ENCODE measurements around the gene FBXO48.

FBXO48 gene

GRCh38 chr2:68512966-68513365, 45.9 kb upstream of the FBXO48 start:
- H3K9me3 ChIP-seq (ENCODE audit: control insufficient read depth, insufficient read depth, low read depth, low read length), result no peaks in the 10 kb centered on the region
- no peak overlapping the region for H3K4me3 ChIP-seq (ENCODE audit: low read depth, low read length)
- POLR2A ChIA-PET, result no interaction called here
- H3K27ac ChIP-seq (ENCODE audit: extremely low read depth, low read depth, low read length), result no peak overlapping the region
- no peaks in the 10 kb centered on the region for H3K4me1 ChIP-seq (ENCODE audit: control insufficient read depth, insufficient read depth, low read length)
- no peaks in the 10 kb centered on the region for H3K36me3 ChIP-seq (ENCODE audit: control insufficient read depth in 2 of 2, insufficient read depth in 1 of 2, low read length in 2 of 2)
- CTCF ChIA-PET, result interaction anchor here (0.7 to 1.4 kb wide), 2 partner anchors 50 to 83 kb away, joined by 3 to 5 read pairs; no protein-coding TSS in a partner anchor
- TF ChIP-seq ZNF211 (tag by site-specific recombination; IDR thresholded peaks at IDR 0.05; ENCODE audit: low read depth), result no peak
- no peak for TF ChIP-seq ZNF174 (tag by site-specific recombination; IDR thresholded peaks at IDR 0.05)
- TF ChIP-seq BCL11B (tag by site-specific recombination; IDR thresholded peaks at IDR 0.05; ENCODE audit: low read depth), result no peak
- TF ChIP-seq, protein P1, sequence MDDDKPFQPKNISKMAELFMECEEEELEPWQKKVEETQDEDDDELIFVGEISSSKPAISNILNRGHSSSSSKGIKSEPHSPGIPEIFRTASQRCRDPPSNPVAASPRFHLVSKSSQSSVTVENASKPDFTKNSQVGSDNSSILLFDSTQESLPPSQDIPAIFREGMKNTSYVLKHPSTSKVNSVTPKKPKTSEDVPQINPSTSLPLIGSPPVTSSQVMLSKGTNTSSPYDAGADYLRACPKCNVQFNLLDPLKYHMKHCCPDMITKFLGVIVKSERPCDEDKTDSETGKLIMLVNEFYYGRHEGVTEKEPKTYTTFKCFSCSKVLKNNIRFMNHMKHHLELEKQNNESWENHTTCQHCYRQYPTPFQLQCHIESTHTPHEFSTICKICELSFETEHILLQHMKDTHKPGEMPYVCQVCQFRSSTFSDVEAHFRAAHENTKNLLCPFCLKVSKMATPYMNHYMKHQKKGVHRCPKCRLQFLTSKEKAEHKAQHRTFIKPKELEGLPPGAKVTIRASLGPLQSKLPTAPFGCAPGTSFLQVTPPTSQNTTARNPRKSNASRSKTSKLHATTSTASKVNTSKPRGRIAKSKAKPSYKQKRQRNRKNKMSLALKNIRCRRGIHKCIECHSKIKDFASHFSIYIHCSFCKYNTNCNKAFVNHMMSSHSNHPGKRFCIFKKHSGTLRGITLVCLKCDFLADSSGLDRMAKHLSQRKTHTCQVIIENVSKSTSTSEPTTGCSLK (tag by site-specific recombination; IDR thresholded peaks at IDR 0.05), result no peak
- no peak for TF ChIP-seq ZNF366 (tag by site-specific recombination; conservative IDR thresholded peaks at IDR 0.05)
- TF ChIP-seq ZNF660 (tag by site-specific recombination; IDR thresholded peaks at IDR 0.05), result no peak

DNA sequence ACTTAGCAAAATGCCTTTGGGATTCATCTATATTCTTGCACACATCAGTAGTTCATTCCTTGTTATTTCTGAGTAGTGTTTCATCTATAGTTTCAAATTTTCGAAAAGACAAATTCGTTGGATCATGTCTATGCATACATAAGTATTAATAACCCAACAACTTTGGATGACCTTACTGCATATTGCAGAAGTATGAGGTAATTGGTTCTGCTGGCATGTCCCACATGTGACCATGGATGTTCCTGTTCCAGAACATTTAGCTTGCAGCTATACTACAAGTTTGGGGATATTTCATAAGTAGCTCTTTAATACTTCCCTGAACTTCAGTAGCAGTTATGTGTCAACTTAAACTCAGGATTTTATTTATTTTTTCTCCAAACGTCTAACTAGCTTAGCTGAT, 45.2 kb upstream of the FBXO48 start:
- POLR2A ChIA-PET, result no interaction called here
- Histone ChIP-seq H3K36me3 (ENCODE audit: control insufficient read depth in 2 of 2, insufficient read depth in 1 of 2, low read length in 2 of 2) (no peaks in the 10 kb centered on the region), H3K4me1 (ENCODE audit: control insufficient read depth, insufficient read depth, low read length) (no peaks in the 10 kb centered on the region), H3K9me3 (ENCODE audit: control insufficient read depth, insufficient read depth, low read depth, low read length) (no peaks in the 10 kb centered on the region), H3K4me3 (ENCODE audit: low read depth, low read length) (no peak overlapping the region), H3K27ac (ENCODE audit: extremely low read depth, low read depth, low read length) (no peak overlapping the region)
- TF ChIP-seq GLI2 (tag by site-specific recombination; IDR thresholded peaks at IDR 0.05; ENCODE audit: borderline replicate concordance, low read depth), result no peak
- no peak for TF ChIP-seq ZNF157 (tag by site-specific recombination; IDR thresholded peaks at IDR 0.05)
- no peak for TF ChIP-seq ZNF211 (tag by site-specific recombination; IDR thresholded peaks at IDR 0.05; ENCODE audit: low read depth)
- no peak for TF ChIP-seq ZNF202 (tag by site-specific recombination; IDR thresholded peaks at IDR 0.05; ENCODE audit: borderline replicate concordance)
- no peak for TF ChIP-seq ZNF521 (tag by site-specific recombination; IDR thresholded peaks at IDR 0.05)
- TF ChIP-seq ZNF404 (tag by site-specific recombination; IDR thresholded peaks at IDR 0.05), result no peak
- no peak for TF ChIP-seq HIC1 (tag by site-specific recombination; IDR thresholded peaks at IDR 0.05)
- TF ChIP-seq ZNF76 (tag by site-specific recombination; IDR thresholded peaks at IDR 0.05; ENCODE audit: borderline replicate concordance, low read depth), result no peak
- no peak for TF ChIP-seq MEIS1 (CRISPR knock-in tag; IDR thresholded peaks at IDR 0.05; ENCODE audit: borderline replicate concordance)
- TF ChIP-seq ZNF580 (tag by site-specific recombination; IDR thresholded peaks at IDR 0.05), result no peak
- TF ChIP-seq ZNF677 (tag by site-specific recombination; IDR thresholded peaks at IDR 0.05), result no peak
- TF ChIP-seq ZNF561 (tag by site-specific recombination; IDR thresholded peaks at IDR 0.05; ENCODE audit: borderline replicate concordance), result no peak
- TF ChIP-seq ZNF658 (tag by site-specific recombination; IDR thresholded peaks at IDR 0.05), result no peak
- no peak for TF ChIP-seq PRDM6 (tag by site-specific recombination; IDR thresholded peaks at IDR 0.05)
- CTCF ChIA-PET, result no interaction called here

Measured in HEK293 (cell line).